Measurements from ENCODE around the gene HASPIN. TPM values are rescaled to one million over a fixed set of nuclear protein-coding genes. Genes with fewer than 3 reads are reported as not detected.
"Not testable (repeated sequence)": the region's sequence is repeated elsewhere in the genome, so short reads cannot be mapped to it uniquely, and the experiment has no call there.

The HASPIN gene
- total RNA-seq, 4 donors from 2014 or later: 0.21 TPM; not detected in 3

DNA sequence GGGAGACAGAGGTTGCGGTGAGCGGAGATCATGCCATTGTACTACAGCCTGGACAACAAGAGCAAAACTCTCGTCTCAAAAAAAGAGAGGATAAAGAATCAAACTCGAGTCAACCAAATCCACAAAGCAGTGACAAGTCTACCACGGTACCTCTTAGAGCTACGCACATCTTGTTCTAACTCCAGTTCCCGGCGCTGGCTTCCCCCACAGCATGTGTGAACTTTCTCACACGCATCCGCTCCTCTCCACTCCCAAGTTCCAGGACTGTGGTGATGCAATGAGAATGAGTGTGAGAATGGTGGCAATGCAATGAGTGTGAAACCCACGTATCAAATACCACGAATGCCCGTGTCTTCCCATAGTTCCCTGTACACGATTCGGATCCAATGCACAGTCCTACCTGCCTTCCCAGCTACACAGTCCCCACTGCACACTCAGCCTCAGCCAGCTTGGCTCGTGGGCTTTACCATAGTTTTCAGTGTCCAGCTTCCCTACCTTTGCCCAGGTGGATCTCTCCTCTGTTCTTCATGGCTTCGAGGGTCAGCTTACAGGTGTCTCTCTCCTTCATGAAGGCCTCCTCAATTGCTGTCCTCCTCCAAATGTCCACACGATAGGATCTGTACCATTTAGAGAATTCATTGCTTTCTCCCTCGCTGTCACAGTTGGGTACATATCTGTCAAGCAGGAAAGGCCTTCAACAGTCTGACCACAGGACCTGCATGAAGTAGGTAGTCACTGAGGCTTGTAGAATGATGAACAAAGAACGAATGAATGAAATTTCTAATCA, 18.6 kb upstream of the HASPIN start:
- Histone ChIP-seq H3K4me1 (no peaks in the 10 kb centered on the region), H3K9me3 (no peaks in the 10 kb centered on the region), H3K36me3 (peaks cover 0 to 18% (median 0%) of the 10 kb centered on the region in 3 donors), H3K4me3 (no peak overlapping the region), H3K27ac (no peak overlapping the region), H3K27me3 (no peaks in the 10 kb centered on the region)
- 82 to 84% methylated on average over 20 of the region's 20 CpGs for WGBS, 2 donors
- TF ChIP-seq CTCF (IDR thresholded peaks at IDR 0.05): no peak
- TF ChIP-seq POLR2A (IDR thresholded peaks at IDR 0.05): no peak
- no peak for TF ChIP-seq EP300 (IDR thresholded peaks at IDR 0.05)
- DNase-seq (ENCODE audit: low spot score in 2 of 2): no peak

GRCh38 chr17:3705718-3705984, 18.1 kb upstream of the HASPIN start:
- not testable (repeated sequence) for H3K4me3 ChIP-seq; H3K27ac ChIP-seq; H3K4me1 ChIP-seq; H3K27me3 ChIP-seq; DNase-seq (ENCODE audit: low spot score in 2 of 2); H3K9me3 ChIP-seq
- 93 to 100% methylated on average over 1 of the region's 1 CpG for WGBS, 2 donors
- peaks cover 0 to 18% (median 0%) of the 10 kb centered on the region in 3 donors for H3K36me3 ChIP-seq

DNA sequence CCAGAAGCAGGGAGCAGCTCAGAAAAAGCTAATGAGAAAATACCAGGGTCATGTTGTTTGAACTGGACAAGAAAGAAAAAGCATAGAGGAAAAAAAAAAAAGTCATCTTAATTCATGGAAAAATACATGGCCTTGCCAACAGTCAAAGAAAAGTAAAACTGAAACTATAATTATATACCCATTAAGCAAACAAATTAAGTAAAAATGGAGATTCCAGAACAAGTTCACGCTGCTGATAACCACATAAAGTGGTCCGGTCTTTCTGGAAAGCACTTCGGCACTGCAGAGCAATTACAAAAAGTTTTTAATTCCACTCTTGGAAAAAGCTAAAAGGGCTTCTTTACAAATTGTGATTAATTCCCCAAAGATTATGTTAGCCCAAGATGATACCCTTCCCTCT, 15.3 kb upstream of the HASPIN start:
- 65 to 68% methylated on average over 3 of the region's 3 CpGs for WGBS, 2 donors
- TF ChIP-seq EP300 (IDR thresholded peaks at IDR 0.05) (no peak), CTCF (IDR thresholded peaks at IDR 0.05) (no peak), POLR2A (IDR thresholded peaks at IDR 0.05) (no peak)
- Histone ChIP-seq H3K4me1 (no peaks in the 10 kb centered on the region), H3K27me3 (no peaks in the 10 kb centered on the region), H3K9me3 (no peaks in the 10 kb centered on the region), H3K27ac (no peak overlapping the region), H3K4me3 (no peak overlapping the region), H3K36me3 (peaks cover 0 to 26% (median 0%) of the 10 kb centered on the region in 3 donors)
- DNase-seq (ENCODE audit: low spot score in 2 of 2): no peak

- DNase-seq (ENCODE audit: low spot score in 2 of 2): no peak
Measured at GRCh38 chr17:3710951-3711383, 12.7 kb upstream of the HASPIN start.

GRCh38 chr17:3712811-3713463, 10.8 kb upstream of the HASPIN start:
- no peaks in the 10 kb centered on the region for H3K27me3 ChIP-seq
- DNase-seq (ENCODE audit: low spot score in 2 of 2): no peak
- no peak for TF ChIP-seq EP300 (IDR thresholded peaks at IDR 0.05)
- TF ChIP-seq POLR2A (IDR thresholded peaks at IDR 0.05): no peak
- TF ChIP-seq CTCF (IDR thresholded peaks at IDR 0.05): no peak
- no peaks in the 10 kb centered on the region for H3K4me1 ChIP-seq
- no peak overlapping the region for H3K4me3 ChIP-seq
- H3K9me3 ChIP-seq: no peaks in the 10 kb centered on the region
- 72 to 75% methylated on average over 13 of the region's 13 CpGs for WGBS, 2 donors
- H3K27ac ChIP-seq: no peak overlapping the region
- peaks cover 3 to 66% (median 13%) of the 10 kb centered on the region in 3 donors for H3K36me3 ChIP-seq

More at GRCh38 chr17:3710951-3711383, 12.7 kb upstream of the HASPIN start:
- H3K4me1 ChIP-seq: no peaks in the 10 kb centered on the region
- peaks cover 3 to 47% (median 6%) of the 10 kb centered on the region in 3 donors for H3K36me3 ChIP-seq
- no peak overlapping the region for H3K27ac ChIP-seq
- WGBS, 2 donors: 67 to 82% methylated on average over 5 of the region's 5 CpGs
- H3K4me3 ChIP-seq: no peak overlapping the region
- no peaks in the 10 kb centered on the region for H3K9me3 ChIP-seq
- no peaks in the 10 kb centered on the region for H3K27me3 ChIP-seq
- TF ChIP-seq CTCF (IDR thresholded peaks at IDR 0.05): no peak
- TF ChIP-seq EP300 (IDR thresholded peaks at IDR 0.05): peak in 1 of 2 donors; percentile 14
